GM19239 (cell line): ENCODE measurements around the gene SPOP.
A peak's percentile ranks its signal among the peaks of the same experiment; 100 is the strongest.
"Not testable (repeated sequence)": the region's sequence is repeated elsewhere in the genome, so short reads cannot be mapped to it uniquely, and the experiment has no call there.

ENCODE experiments used
- DNase-seq: peaks from one replicate; pipeline ENCODE4 v3.0.0; 2011; ENCODE audit warnings: low spot score; ENCODE audit not compliant: insufficient read length
- FAIRE-seq: peaks from 2 replicates; lab custom pipeline; 2011; peaks lifted over from hg19 to GRCh38; lab: Jason Lieb, UNC

The SPOP gene

DNA sequence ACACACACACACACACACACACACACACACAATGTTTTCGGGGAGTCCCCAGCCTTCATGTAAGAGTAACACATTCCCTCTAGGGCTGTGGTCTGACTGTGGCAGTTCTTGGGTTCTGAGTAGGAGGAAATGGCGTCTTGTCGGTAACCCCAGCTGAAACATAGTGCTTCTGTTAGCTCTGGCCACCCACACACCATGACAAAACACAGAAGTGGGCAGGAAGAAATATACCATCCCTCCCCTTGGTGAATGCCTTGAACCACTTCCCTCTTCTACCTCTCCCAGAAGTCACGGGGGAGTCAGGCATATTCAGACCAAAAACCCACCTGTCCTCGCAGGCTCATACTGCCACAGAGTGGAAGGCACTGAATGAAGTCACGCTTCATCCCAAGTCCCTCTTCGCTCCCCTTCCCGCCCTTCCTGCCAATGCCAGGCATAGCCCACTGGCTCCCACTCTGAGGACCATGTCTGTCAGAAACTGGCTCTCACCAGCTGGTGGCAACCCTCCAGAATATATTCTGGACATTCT, 18.4 kb upstream of the SPOP start:
- DNase-seq, result no peak
- FAIRE-seq, result peak; percentile 63

DNA sequence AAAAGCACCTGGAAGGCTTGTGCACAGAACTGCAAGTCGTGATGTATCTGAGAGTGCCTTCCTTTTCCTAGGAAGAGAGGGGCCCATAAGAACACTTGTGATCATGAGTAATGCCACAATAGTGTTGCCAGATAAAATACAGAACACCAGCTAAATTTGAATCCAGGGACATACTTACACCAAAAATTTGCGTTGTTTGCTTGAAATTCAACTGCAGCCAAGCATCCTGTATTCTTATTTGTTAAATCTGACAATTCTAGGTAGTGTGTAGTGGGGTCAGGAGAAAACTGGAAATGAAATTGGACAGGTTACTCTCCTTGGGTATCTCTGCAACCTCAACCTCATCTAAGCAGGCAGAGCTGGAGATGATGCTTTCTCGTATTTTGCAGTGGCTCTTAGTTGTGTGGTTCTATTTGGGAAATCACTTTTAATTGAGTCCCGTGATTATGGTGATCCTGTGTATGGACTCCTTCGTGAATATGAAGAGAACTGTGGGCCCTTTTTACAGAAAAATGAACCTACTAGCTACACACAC, 17.9 kb upstream of the SPOP start:
- FAIRE-seq, result no peak
- DNase-seq, result no peak

DNA sequence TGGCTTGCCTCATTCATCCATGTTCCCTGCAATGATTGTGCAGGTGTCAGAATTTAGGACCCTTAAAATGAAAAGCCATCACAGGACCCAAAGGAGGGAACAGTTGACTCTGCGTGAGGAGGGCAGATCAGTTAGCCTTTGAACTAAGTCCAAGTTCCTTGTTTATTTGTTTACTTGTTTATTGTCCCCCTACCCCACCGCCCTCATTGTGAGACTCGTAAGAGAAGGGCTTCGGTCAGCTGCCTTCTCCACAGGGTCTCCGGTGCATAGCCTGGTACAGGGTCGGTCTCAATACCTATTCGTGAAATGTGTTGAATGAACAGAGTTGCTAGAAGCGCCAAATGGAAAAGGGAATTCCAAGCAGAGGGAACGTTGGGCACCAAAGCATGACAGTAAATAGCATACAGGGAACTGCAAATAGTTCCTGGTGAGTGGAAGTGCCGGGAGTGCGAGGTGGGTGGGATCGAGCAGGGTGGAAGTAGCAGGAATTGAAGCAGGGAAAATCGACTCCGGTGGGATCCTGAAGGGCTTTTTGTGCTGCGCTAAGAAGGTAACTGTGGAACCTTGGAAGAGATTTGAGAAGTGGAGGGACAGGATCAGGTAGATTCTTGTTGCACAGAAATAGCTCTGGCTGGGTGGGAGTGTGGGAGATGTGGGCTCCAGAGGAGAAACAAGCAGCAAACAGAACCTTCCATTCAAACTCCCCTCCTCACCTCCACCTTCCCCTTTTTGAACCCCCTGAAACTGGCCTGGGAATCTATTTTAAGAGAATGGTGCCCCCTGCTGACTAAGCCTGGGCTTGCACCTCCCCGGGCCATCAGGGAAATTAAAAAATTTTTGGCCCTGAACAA, 17.2 kb upstream of the SPOP start:
- FAIRE-seq (peak; percentile 82), DNase-seq (peak; percentile 37)

DNA sequence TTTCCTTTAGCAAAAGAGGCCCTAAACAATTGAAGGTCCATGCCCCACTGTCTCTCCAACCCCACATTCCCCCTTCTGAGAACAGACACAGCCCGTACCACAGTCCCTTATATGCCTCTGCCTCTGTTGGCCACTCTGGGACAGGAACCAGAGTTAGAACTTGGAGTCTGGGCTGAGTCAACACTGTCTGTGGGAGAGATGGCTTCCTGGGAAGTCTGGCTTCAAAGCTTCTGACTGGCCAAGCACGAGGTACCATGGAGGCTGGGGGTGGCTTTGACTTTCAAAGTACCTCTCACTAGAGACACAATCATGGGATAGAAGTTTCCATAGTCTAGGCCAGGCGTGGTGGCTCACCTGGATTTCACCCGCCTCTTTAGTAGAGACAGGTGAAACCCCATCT, 14.9 kb upstream of the SPOP start:
- no peak for FAIRE-seq
- no peak for DNase-seq

DNA sequence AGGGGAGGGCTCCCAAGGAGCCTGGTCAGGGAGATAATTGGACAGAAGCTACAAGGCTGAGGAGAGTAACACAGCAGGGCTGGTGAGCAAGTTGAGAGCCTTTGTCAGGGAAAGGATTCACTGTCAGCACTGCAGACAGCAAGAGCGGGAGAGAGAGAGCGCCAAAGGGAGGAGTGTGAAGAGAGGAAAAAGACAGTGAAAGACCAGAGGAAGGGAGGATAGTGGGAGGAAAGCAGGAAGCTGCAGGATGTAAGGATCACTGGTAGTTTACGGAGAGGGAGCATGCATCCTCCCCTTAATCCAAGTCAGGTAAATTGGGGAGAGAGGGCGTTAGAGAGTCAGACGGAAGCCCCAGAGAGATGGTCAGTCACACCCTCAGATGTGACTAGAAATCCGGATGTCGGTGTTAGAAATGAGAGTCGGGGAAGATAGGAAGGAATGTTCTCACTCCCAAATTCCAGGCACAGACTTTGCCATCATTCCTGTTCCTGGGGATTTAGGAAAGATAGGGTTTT, 13.8 kb upstream of the SPOP start:
- FAIRE-seq (no peak), DNase-seq (no peak)

DNA sequence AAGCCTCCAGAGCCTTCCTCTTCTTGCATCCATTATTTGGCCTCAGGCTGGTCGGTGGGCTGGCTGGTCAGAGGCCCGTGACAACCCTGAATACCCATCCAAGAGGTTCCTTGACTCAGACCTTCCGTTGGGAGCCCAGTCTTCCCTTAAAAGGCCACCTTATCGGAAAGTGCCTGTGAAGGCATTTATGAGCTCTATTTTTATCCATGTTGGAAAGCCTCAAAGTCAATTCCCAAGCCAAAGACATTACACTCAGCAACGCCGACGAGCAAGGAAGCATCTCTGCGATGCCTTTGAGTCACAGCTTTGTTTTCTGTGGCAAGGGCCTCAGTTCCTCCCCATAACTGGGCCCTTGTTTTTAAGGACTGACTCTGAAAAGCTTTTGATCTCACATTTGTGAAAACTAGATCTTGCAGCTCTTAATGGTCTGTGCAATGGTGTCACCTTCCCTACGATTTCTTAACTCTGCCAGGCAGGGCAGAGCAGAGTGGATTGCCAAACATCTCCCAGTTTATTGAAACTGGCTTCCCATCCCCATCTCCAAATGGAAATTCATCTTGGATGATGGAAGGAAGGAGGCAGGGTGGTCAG, 13.3 kb upstream of the SPOP start:
- DNase-seq (no peak), FAIRE-seq (no peak)

DNA sequence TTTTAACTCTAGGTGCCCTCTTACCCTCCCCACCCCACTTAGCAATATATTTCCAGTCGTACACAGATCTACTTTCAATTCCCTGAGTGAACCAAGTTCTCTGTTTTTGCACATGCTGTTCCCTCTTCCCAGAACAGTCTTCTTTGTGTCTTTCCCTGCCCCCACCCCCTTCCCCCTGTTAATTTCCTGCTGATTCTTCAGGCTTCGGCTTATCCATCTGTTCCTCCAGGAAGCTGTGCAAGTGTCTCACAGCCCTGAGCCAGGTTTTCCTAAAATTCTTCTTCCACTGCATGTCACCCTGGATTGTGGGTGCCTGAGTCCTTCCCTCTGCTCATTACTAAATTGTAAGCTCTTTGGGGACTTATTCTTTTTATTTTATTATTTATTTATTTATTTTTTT, 12.4 kb upstream of the SPOP start:
- FAIRE-seq, result no peak
- no peak for DNase-seq

DNA sequence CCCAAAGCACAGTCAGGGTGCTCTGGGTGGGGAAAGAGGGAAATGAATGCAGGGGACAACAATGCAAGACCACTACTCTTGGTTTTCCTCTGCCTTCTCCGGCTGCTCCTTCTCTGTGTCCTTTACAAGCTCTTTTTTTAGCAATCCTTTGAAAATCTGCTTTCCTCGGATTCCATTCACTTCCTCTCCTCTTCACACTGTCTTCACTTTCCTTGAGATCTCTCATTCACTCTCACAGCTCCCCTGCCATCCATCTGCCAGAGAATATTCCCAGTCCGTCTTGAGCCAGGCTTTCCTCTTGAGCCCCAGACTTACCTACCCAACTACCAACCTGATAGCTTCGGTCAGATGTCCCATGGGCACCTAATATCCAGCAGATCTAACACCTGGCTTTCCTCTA, 11.0 kb upstream of the SPOP start:
- FAIRE-seq (no peak), DNase-seq (no peak)

DNA sequence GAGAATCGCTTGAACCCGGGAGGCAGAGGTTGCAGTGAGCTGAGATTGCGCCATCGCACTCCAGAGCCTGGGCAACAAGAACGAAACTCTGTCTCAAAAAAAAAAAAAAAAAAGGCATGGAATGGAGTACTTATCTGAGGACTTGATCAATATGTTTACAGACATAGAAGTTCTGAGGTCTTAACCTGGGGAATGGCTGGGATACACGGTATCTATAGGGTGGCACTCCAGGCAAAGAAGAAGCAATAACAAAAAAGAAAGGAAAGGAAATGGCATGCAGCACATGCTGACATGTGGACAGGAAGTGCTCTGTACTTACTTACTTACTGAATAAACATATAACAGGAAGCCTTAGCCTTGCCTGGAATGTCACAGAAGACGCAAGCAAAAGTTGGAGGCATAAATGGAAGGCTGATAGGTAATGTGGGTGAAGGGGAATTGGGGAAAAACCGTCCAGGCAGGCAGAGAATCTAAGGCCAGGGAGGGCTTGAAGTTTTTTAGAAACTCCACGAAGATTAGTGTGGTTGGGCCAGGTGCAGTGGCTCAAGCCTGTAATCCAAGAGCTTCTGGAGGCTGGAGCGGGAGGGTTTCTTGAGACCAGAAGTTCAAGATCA, 10.1 kb upstream of the SPOP start:
- peak; percentile 23 for FAIRE-seq

DNA sequence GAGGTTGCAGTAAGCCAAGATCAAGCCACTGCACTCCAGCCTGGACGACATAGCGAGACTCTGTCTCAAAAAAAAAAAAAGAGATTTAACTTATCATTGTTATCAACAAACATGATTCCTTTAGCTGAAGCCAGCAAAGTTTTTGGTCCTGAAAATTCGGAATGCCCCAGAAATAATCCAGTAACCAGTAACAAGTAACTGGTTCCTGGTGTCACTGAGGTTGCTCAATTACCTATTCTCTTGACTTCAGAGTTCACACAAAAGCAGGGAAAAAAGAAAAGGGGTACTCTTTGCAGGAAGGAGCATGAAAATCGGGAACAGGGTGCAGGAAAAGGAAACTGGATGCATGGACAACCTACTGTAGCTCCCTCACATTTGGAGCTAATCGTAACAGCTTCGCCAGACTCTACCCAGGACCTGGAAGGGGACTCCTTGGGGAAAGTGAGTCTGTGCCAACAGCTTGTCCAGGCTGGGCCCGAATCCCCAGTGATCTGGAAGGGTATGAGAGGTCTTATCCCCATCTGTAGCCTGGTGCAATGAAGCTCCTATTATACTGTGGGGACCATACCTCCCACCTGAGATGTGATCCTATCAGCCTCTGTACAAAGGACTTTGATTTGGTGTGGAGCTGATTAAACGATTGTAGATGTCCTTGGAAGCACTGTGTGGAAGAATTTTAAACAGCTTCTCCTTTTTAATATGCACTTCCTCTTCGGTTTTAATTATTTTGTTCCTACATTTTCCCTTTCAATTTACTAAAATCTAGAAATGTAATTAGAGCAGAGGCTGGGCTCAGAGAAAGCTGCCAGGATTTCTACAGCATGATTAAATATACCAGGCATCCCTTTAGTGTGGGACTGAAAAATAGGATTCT, 3.4 kb upstream of the SPOP start:
- no peak for FAIRE-seq
- no peak for DNase-seq

More for the DNA sequence above, 10.1 kb upstream of the SPOP start:
- no peak for DNase-seq

DNA sequence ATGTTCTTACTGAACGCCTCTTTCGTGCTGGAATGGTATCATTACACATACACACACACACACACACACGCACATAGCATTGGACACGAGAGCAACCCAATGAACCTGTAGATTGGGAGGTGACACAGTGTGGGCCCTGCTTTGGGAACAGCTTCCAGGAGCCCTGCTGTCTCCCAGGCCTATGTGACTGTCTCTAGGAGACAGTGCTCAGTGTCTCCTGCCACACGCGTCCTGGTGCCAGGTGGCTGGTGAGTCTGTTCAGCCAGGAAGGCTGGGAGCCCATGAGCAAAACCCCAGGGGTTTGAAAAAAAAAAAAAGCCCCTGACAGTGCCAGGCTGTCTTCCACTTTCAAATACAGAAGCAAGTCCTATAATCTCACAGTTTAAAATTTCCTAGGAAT, 2.4 kb upstream of the SPOP start:
- DNase-seq, result no peak
- FAIRE-seq, result no peak

DNA sequence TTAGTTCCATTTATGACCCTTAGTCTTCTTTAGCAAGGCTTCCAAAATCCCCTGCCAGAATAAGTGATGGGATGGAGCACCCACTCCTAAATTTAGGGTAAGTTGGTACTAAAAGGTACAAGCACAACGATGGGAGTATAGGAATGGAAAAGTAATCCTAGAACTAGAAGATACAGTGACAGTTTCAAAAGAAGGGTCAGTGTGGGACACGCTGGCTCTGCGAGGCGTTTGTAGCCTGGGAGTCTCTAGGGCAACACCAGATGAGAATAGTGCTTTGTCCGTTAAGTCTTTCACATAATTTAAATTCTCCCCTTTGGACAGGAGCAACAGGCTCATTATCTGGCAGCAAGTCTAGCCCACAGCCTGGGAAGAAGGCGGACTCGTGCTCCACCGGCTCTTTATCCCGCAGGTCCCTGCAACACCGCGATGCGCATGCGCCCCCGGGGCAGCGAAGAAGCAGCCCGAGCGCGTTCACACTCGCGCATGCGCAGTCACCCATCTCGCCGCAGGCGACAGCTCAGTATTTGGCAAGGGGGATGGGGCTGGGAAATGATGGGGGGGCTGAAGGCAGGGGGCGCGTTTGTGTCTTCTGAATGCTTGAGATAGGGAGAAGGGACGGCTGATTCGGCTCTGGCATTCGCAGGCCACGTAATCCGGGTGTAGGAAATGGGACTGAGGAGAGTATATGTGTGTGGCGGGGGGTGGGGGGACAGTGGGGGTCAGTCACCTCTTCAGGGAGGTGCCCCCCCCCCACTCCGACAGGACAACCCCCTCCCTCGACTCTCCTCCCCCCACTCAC, 564 bp downstream of the SPOP start:
- peak; percentile 76 for DNase-seq
- peak; percentile 80 for FAIRE-seq

DNA sequence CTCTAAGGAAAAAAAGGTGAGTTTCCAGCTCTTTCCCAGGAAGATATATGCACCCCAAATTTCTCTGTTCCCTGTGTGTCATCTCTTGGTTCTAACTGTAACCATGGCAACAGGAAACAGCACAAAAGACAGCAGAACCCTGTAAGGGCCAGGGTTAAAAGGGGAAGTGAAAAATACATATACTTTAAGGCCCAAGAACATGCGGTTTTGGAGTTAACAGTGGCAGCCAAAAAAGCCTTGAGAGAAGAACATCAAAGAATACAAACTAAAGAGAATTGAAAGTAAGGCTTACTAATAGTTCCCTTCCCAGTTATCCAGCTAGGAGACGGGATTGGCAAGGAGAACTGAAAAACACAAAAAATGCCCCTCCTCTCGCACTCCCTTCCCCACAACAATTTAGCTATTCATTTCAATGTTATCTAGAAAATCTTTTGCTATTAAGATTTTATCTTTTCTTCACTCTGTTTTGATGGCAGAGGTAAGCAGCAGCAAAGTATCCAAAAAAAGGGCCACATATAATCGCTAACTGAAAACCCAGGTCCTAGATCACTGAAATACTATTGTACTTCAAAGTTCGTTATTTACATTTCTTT, 1.5 kb downstream of the SPOP start:
- DNase-seq (peak; percentile 67), FAIRE-seq (peak; percentile 97)

DNA sequence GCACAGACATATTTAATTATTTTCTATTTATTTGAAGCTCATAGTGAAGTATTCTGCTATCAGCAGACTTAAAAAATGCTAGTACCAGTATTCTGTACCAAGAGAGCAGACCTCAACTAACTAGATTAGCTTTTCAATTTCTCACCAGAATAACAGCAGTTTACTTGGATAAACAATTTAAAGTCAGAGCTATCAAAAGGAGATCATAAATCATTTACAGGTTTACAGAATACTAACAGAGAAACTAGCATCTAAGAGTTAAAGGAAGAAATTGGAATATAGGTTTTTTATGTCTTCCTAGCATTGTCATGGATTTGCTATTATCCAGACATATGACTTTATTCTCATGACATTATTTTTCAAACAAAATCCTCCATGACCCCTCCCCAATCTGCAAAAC, 3.4 kb downstream of the SPOP start:
- DNase-seq (no peak), FAIRE-seq (no peak)

DNA sequence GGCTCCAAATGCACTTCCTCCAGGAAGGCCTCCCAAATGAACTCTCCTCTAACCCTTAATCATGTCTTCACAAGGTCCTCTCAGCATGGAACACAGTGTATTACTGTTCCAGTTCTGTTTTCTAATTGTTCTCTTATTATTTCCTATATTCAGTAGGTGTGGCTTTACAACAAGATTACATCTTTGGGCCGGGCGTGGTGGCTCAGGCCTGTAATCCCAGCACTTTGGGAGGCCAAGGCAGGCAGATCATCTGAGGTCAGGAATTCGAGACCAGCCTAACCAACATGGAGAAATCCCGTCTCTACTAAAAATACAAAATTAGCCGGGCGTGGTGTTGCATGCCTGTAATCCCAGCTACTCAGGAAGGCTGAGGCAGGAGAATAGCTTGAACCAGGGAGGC, 4.2 kb downstream of the SPOP start:
- not testable (repeated sequence) for FAIRE-seq, DNase-seq

DNA sequence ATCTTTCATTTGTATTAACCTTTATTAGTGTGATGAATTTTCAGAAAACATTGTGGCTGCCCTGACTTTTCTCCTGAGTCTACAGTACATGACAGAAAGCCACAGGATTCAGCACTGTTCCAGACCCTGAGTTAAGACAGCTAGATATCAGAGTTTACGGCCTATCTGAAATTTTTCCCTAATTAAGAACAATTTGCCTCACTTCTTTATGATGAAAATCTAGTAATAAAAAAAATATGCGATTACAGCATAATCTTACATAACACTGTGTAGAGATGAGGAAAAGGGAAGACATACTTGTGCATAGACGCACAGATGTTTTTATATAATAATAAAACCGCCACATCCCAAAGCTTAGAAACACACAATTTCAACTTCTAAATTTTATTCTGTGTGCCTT, 7.3 kb downstream of the SPOP start:
- FAIRE-seq, result no peak
- DNase-seq, result no peak

DNA sequence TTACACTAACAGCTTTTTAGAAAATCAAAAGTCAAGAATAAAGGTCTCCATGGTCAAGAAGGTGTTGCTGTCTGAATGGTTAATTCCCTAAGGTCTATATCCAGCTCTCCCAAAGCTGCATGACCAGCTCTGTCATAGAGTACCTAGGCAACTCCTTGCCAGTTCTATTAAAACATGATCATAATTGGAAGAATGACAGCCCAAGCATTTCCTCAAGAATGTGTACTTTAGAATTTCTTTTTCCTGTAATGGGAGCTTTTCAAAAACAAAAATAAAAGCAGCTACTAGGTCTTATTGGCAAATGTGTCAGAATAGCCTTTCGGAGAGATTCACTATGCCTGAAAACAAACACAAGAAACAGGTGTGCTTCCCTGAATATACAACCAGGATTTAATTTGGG, 7.9 kb downstream of the SPOP start:
- no peak for DNase-seq
- no peak for FAIRE-seq

DNA sequence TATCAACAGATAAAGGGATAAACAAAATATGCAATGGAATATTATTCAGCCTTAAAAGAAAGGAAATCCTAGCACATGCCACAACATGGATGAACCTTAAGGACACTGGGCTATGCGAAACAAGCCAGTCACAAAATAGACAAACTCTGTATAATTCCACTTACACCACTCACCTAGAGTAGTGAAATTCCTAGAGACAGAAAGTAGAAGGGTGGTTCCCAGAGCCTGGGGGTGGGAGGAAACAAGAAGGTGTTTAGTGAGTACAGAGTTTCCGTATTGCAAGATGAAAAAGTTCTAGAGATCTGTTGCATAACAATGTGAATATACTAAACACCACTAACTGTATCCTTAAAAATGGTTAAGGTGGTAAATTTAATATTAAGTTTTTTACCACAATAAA, 10.0 kb downstream of the SPOP start:
- DNase-seq, result no peak
- peak; percentile 78 for FAIRE-seq
